Stimulated activated CD8-positive, alpha-beta memory T cell treated with anti-CD3 and anti-CD28 coated beads, Interleukin-15, amount 100 ng/mL, for 4 hours (primary cell): ENCODE results near the gene APPL1.
A peak's percentile ranks its signal among the peaks of the same experiment; 100 is the strongest.

Experiments
- DNase-seq, 2 donors: peaks; one replicate each; pipeline ENCODE4 v3.0.0-alpha.2; 2020; ENCODE audit warnings: low read depth in 2 of 2

The APPL1 gene

GRCh38 chr3:57227204-57227929 is at the start of gene APPL1:
APPL1 (plus strand) TSS chr3:57227729; CDS start chr3:57227884, 155 bp downstream.
- DNase-seq: peak; percentile 71 to 80

- DNase-seq: no peak
Observed at GRCh38 chr3:57179580-57180410, 47.7 kb upstream of the APPL1 start.

- no peak for DNase-seq
Observed at GRCh38 chr3:57184526-57184925, 43.0 kb upstream of the APPL1 start.

GRCh38 chr3:57192028-57192427 is 35.5 kb upstream of the APPL1 start:
- no peak for DNase-seq

- no peak for DNase-seq
Observed at GRCh38 chr3:57194641-57195040, 32.9 kb upstream of the APPL1 start.

- DNase-seq: no peak
Observed at GRCh38 chr3:57199895-57200297, 27.6 kb upstream of the APPL1 start, which contains the start of gene HESX1. HESX1 (minus strand) TSS chr3:57199978; CDS start chr3:57199918, 60 bp downstream.

- no peak for DNase-seq
Observed at GRCh38 chr3:57206423-57206822, 21.1 kb upstream of the APPL1 start.

GRCh38 chr3:57221883-57222282 is 5.6 kb upstream of the APPL1 start:
- DNase-seq: no peak

- no peak for DNase-seq
Observed at GRCh38 chr3:57224856-57225255, 2.7 kb upstream of the APPL1 start.

- DNase-seq: no peak
Observed at GRCh38 chr3:57226176-57226575, 1.4 kb upstream of the APPL1 start.

GRCh38 chr3:57227930-57228751 is 612 bp downstream of the APPL1 start:
- no peak for DNase-seq

- DNase-seq: no peak
Observed at GRCh38 chr3:57230006-57230405, 2.5 kb downstream of the APPL1 start.

GRCh38 chr3:57233799-57234198 is 6.3 kb downstream of the APPL1 start:
- no peak for DNase-seq

- no peak for DNase-seq
Observed at GRCh38 chr3:57234613-57235575, 7.4 kb downstream of the APPL1 start.

- DNase-seq: no peak
Observed at GRCh38 chr3:57244946-57245345, 17.4 kb downstream of the APPL1 start.

- DNase-seq: no peak
Observed at GRCh38 chr3:57252404-57252803, 24.9 kb downstream of the APPL1 start.

GRCh38 chr3:57256844-57257243 is 29.3 kb downstream of the APPL1 start:
- DNase-seq: no peak

GRCh38 chr3:57257678-57258077 is 30.1 kb downstream of the APPL1 start:
- no peak for DNase-seq

GRCh38 chr3:57261119-57261518 is 33.6 kb downstream of the APPL1 start:
- no peak for DNase-seq

GRCh38 chr3:57261929-57262328 is 34.4 kb downstream of the APPL1 start:
- no peak for DNase-seq

GRCh38 chr3:57268416-57268815 is 40.9 kb downstream of the APPL1 start:
- no peak for DNase-seq
